ENCODE results near the gene RND2. TPM values are rescaled to one million over a fixed set of nuclear protein-coding genes. Genes with fewer than 3 reads are reported as not detected.
A peak's percentile ranks its signal among the peaks of the same experiment; 100 is the strongest.

RND2 gene
- total and polyA plus RNA-seq, 9 of the 15 experiments (the other 6 are each of a cell fraction or from before 2014, with no cell fraction given) = 0.15 to 1.9 (median 0.98) TPM

DNA sequence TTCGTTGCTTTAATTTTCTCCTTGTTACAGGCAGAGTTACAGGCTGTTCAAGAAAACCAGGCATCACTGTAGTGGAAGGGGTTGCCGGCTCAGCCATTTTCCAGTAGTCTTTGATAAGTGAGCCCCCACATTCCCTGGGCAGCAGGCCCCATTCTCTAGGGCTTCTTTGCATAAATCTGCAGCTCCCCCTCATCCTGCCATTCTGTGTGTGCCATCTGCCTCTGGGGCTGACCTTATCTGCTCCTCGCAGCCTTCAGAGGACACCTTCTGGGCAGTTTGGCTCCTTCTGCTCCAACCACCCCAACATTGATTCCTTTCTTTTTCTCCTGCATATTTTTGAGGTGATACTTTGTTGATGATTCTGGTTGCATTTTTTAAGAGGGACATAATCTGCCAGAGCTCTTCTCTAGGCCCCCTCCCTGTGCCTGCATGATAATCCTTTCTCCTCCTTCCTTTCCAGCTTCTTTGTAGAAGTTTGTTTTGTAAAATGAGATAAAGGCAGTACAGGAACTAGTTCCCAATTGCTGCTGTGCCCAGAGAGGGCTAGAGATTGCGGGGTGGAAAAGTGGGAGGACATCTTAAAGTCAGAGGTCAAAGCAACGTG, 17.1 kb downstream of the RND2 start:
- intact Hi-C loops (cut with micrococcal nuclease) = no loop called here
- H3K36me3 ChIP-seq (ENCODE audit: control insufficient read depth, insufficient read depth, low read length) = peaks cover 39% of the 10 kb centered on the region
- 39% methylated on average over 5 of the region's 5 CpGs for WGBS (ENCODE audit: insufficient coverage, low coverage, missing lambda C conversion rate)
- H3K9ac ChIP-seq (ENCODE audit: insufficient read depth in 1 of 2, low read depth in 2 of 2, low read length in 2 of 2) = no peak overlapping the region
- FAIRE-seq (no peak), ATAC-seq (peak; percentile 73), DNase-seq (ENCODE audit: extremely low read depth in 1 of 4, low spot score in 3 of 4) (peak in 3 of 4 experiments; percentile 32 to 40 (median 38))
- no peaks in the 10 kb centered on the region for H3K79me2 ChIP-seq (ENCODE audit: control insufficient read depth, insufficient read depth, low read length)
- H3K4me2 ChIP-seq (ENCODE audit: insufficient read depth, low read length) = no peak overlapping the region
- H3K27me3 ChIP-seq (ENCODE audit: control insufficient read depth in 2 of 2, insufficient read depth in 2 of 2, low read length in 2 of 2) = no peaks in the 10 kb centered on the region
- no TSS peak for BruUV-seq (replicated peaks)
- H2AFZ ChIP-seq (ENCODE audit: low read depth, low read length) = no peak overlapping the region
- no peaks in the 10 kb centered on the region for H4K20me1 ChIP-seq (replicated peaks; ENCODE audit: control insufficient read depth, insufficient read depth, low read length)
- H3K9me1 ChIP-seq (ENCODE audit: control insufficient read depth, insufficient read depth, low read length) = no peaks in the 10 kb centered on the region
- ChIA-PET POLR2A (interaction anchor here (0.7 to 1.8 kb wide), 2 partner anchors 11 to 274 kb away, joined by 4 to 7 read pairs; no protein-coding TSS in a partner anchor), CTCF (ENCODE audit: low intra/inter-chr PET ratio) (no interaction called here)
- in situ Hi-C loops (cut with MboI) = no loop called here
- H3K4me3 ChIP-seq = no peak overlapping the region
- H3K9me3 ChIP-seq (replicated peaks; ENCODE audit: control insufficient read depth, insufficient read depth, low read depth, low read length) = no peaks in the 10 kb centered on the region
- H3K4me1 ChIP-seq (replicated peaks in 1 of 2; ENCODE audit: control insufficient read depth in 2 of 2, insufficient read depth in 2 of 2, low read length in 2 of 2) = peaks cover 0 to 5% of the 10 kb centered on the region in 2 experiments; a peak in 3 of 5 replicates
- H3K27ac ChIP-seq (ENCODE audit: extremely low read depth, low read depth, low read length) = no peak overlapping the region
- peak; percentile 48 for TF ChIP-seq TAL1 (IDR thresholded peaks at IDR 0.05)
- TF ChIP-seq ZNF134 (CRISPR knock-in tag; conservative IDR thresholded peaks at IDR 0.05) = no peak
- TF ChIP-seq PHF8 (IDR thresholded peaks at IDR 0.05; ENCODE audit: borderline replicate concordance, low read length) = no peak
- no peak for TF ChIP-seq PTRF (tag; IDR thresholded peaks at IDR 0.05)
- no peak for TF ChIP-seq MED1 (CRISPR knock-in tag; IDR thresholded peaks at IDR 0.05; ENCODE audit: borderline replicate concordance)
- no peak for TF ChIP-seq RBM22 (IDR thresholded peaks at IDR 0.05; ENCODE audit: low read depth, low read length, poor library complexity, severe bottlenecking)
- TF ChIP-seq NELFE (IDR thresholded peaks at IDR 0.05; ENCODE audit: insufficient read depth, insufficient read length) = no peak
- TF ChIP-seq KDM1A (IDR thresholded peaks at IDR 0.05) = 0 out of 4 replicates have a peak, but pooled peaks of 1 of the 2 experiments have one; percentile 3
- no peak for TF ChIP-seq ZNF146 (CRISPR knock-in tag; IDR thresholded peaks at IDR 0.05; ENCODE audit: unreplicated experiment)
- peak; percentile 34; the same call in 1 of the 2 replicates for TF ChIP-seq DPF2 (IDR thresholded peaks at IDR 0.05)
- TF ChIP-seq, protein P1, sequence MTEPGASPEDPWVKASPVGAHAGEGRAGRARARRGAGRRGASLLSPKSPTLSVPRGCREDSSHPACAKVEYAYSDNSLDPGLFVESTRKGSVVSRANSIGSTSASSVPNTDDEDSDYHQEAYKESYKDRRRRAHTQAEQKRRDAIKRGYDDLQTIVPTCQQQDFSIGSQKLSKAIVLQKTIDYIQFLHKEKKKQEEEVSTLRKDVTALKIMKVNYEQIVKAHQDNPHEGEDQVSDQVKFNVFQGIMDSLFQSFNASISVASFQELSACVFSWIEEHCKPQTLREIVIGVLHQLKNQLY (CRISPR knock-in tag; conservative IDR thresholded peaks at IDR 0.05) = no peak
- TF ChIP-seq CBFA2T2 (conservative IDR thresholded peaks at IDR 0.05) = peak; percentile 59
- no peak for TF ChIP-seq STAT5B (CRISPR knock-in tag; IDR thresholded peaks at IDR 0.05)
- no peak for TF ChIP-seq ESRRA (IDR thresholded peaks at IDR 0.05; ENCODE audit: borderline replicate concordance, low read depth)
- TF ChIP-seq, protein P2, sequence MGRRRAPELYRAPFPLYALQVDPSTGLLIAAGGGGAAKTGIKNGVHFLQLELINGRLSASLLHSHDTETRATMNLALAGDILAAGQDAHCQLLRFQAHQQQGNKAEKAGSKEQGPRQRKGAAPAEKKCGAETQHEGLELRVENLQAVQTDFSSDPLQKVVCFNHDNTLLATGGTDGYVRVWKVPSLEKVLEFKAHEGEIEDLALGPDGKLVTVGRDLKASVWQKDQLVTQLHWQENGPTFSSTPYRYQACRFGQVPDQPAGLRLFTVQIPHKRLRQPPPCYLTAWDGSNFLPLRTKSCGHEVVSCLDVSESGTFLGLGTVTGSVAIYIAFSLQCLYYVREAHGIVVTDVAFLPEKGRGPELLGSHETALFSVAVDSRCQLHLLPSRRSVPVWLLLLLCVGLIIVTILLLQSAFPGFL (CRISPR knock-in tag; IDR thresholded peaks at IDR 0.05) = no peak
- no peak for TF ChIP-seq ETV6 (IDR thresholded peaks at IDR 0.05; ENCODE audit: borderline replicate concordance in 1 of 2, low read depth in 2 of 2, low read length in 1 of 2)
- no peak for TF ChIP-seq ETV6 (CRISPR knock-in tag; IDR thresholded peaks at IDR 0.05; ENCODE audit: borderline replicate concordance)
- TF ChIP-seq, protein P3, sequence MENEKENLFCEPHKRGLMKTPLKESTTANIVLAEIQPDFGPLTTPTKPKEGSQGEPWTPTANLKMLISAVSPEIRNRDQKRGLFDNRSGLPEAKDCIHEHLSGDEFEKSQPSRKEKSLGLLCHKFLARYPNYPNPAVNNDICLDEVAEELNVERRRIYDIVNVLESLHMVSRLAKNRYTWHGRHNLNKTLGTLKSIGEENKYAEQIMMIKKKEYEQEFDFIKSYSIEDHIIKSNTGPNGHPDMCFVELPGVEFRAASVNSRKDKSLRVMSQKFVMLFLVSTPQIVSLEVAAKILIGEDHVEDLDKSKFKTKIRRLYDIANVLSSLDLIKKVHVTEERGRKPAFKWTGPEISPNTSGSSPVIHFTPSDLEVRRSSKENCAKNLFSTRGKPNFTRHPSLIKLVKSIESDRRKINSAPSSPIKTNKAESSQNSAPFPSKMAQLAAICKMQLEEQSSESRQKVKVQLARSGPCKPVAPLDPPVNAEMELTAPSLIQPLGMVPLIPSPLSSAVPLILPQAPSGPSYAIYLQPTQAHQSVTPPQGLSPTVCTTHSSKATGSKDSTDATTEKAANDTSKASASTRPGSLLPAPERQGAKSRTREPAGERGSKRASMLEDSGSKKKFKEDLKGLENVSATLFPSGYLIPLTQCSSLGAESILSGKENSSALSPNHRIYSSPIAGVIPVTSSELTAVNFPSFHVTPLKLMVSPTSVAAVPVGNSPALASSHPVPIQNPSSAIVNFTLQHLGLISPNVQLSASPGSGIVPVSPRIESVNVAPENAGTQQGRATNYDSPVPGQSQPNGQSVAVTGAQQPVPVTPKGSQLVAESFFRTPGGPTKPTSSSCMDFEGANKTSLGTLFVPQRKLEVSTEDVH (IDR thresholded peaks at IDR 0.05; ENCODE audit: low read depth, partially characterized antibody) = no peak
- TF ChIP-seq RAD51 (IDR thresholded peaks at IDR 0.05; ENCODE audit: borderline replicate concordance, low read depth) = no peak
- TF ChIP-seq TCF3 (CRISPR knock-in tag; IDR thresholded peaks at IDR 0.05) = peak; percentile 35; the same call in 1 of the 2 replicates

Data from K562 (cell line).